Neuronal stem cell (in vitro differentiated cells): ENCODE results near the gene HEXIM2.

Experiments
- DNase-seq: peaks from one replicate; pipeline ENCODE4 v3.0.0-alpha.2; 2013; ENCODE audit warnings: low spot score
- H2AFZ ChIP-seq: one replicate; pipeline ENCODE4 v1.6.1; 2013; ENCODE audit warnings: mild to moderate bottlenecking, low read length, inconsistent platforms
- H2AK5ac ChIP-seq: 2 replicates; pipeline ENCODE4 v1.6.1; 2013; ENCODE audit warnings: low read depth, mild to moderate bottlenecking, inconsistent platforms, low read length, moderate library complexity, mixed read lengths
- H2BK120ac ChIP-seq: 2 replicates; pipeline ENCODE4 v1.6.1; 2013; ENCODE audit warnings: low read depth, mild to moderate bottlenecking, inconsistent platforms, low read length, moderate library complexity, mixed read lengths
- H2BK12ac ChIP-seq: one replicate; pipeline ENCODE4 v1.6.1; 2013; ENCODE audit warnings: low read length, inconsistent platforms
- H2BK15ac ChIP-seq: 2 replicates; pipeline ENCODE4 v1.6.1; 2013; ENCODE audit warnings: mild to moderate bottlenecking, low read length, inconsistent platforms, mixed read lengths
- H2BK5ac ChIP-seq: one replicate; pipeline ENCODE4 v1.6.1; 2013; ENCODE audit warnings: inconsistent platforms, mild to moderate bottlenecking, low read length, moderate library complexity
- H3K14ac ChIP-seq: one replicate; pipeline ENCODE4 v1.6.1; 2013; ENCODE audit warnings: low read length, inconsistent platforms
- H3K18ac ChIP-seq: 2 replicates; pipeline ENCODE4 v1.6.1; 2013; ENCODE audit warnings: low read length, inconsistent platforms
- H3K23ac ChIP-seq: 2 replicates; pipeline ENCODE4 v1.6.1; 2013; ENCODE audit warnings: low read depth, mild to moderate bottlenecking, mixed read lengths, low read length, inconsistent platforms; ENCODE audit not compliant: poor library complexity
- H3K27ac ChIP-seq: replicated peaks from 3 replicates; pipeline ENCODE4 v1.5.1; 2013; ENCODE audit warnings: low read length, inconsistent platforms
- H3K27me3 ChIP-seq, 3 experiments: 2 replicates each; pipeline ENCODE4 v1.6.1; 2013; ENCODE audit warnings: low read length in 3 of 3, mild to moderate bottlenecking in 2 of 3, inconsistent platforms in 1 of 3, low read depth in 1 of 3, mixed read lengths in 1 of 3, moderate library complexity in 1 of 3; ENCODE audit not compliant: control insufficient read depth in 3 of 3, insufficient read depth in 3 of 3
- H3K36me3 ChIP-seq, 2 donors: replicated peaks in 1 of 2; 2 replicates each; pipeline ENCODE4 v1.6.1; 2013; ENCODE audit warnings: low read length in 2 of 2; ENCODE audit not compliant: control insufficient read depth in 2 of 2, insufficient read depth in 2 of 2
- H3K4ac ChIP-seq: 2 replicates; pipeline ENCODE4 v1.6.1; 2013; ENCODE audit warnings: inconsistent platforms, mild to moderate bottlenecking, low read length, moderate library complexity
- H3K4me1 ChIP-seq, 2 donors: 1 replicate in 1 of 2; 2 replicates in 1 of 2; pipeline ENCODE4 v1.6.1; 2013; ENCODE audit warnings: low read length in 2 of 2, low read depth in 1 of 2; ENCODE audit not compliant: control insufficient read depth in 2 of 2, insufficient read depth in 1 of 2
- H3K4me2 ChIP-seq: one replicate; pipeline ENCODE4 v1.6.1; 2013; ENCODE audit warnings: mild to moderate bottlenecking, low read length, inconsistent platforms; ENCODE audit not compliant: insufficient read depth, poor library complexity, severe bottlenecking
- H3K4me3 ChIP-seq, 2 donors: 2 replicates each; pipeline ENCODE4 v1.5.1; 2013; ENCODE audit warnings: low read length in 2 of 2, mild to moderate bottlenecking in 2 of 2, inconsistent platforms in 1 of 2, moderate library complexity in 1 of 2
- H3K79me1 ChIP-seq: one replicate; pipeline ENCODE4 v1.6.1; 2013; ENCODE audit warnings: low read depth, mild to moderate bottlenecking, inconsistent platforms, low read length, moderate library complexity
- H3K9ac ChIP-seq: one replicate; pipeline ENCODE4 v1.6.1; 2013; ENCODE audit warnings: mild to moderate bottlenecking, low read depth, low read length, inconsistent platforms; ENCODE audit not compliant: poor library complexity
- H3K9me3 ChIP-seq, 2 donors: replicated peaks in 1 of 2; 2 replicates each; pipeline versions ENCODE3 to v1.6.1; 2013; ENCODE audit warnings: low read length in 2 of 2, mild to moderate bottlenecking in 2 of 2, inconsistent platforms in 1 of 2, low read depth in 1 of 2, mixed read lengths in 1 of 2, moderate library complexity in 1 of 2; ENCODE audit not compliant: control insufficient read depth in 2 of 2, insufficient read depth in 1 of 2
- H4K8ac ChIP-seq: one replicate; pipeline ENCODE4 v1.6.1; 2013; ENCODE audit warnings: low read depth, mild to moderate bottlenecking, inconsistent platforms, low read length, moderate library complexity
- H4K91ac ChIP-seq: one replicate; pipeline ENCODE4 v1.6.1; 2013; ENCODE audit warnings: low read length, low read depth, mild to moderate bottlenecking, inconsistent platforms; ENCODE audit not compliant: poor library complexity
- WGBS, 2 donors: extraction: QIAGEN DNeasy Blood & Tissue Kit; methylation state at CpG; one replicate each; pipeline ENCODE4 v1.1.7; 2013; ENCODE audit warnings: missing lambda C conversion rate in 2 of 2, mixed read lengths in 1 of 2; ENCODE audit not compliant: insufficient read length in 2 of 2, insufficient replicate concordance in 1 of 2; ENCODE audit errors: extremely low coverage in 2 of 2; 5-methylcytosine and 5-hydroxymethylcytosine counted together

Gene HEXIM2

DNA sequence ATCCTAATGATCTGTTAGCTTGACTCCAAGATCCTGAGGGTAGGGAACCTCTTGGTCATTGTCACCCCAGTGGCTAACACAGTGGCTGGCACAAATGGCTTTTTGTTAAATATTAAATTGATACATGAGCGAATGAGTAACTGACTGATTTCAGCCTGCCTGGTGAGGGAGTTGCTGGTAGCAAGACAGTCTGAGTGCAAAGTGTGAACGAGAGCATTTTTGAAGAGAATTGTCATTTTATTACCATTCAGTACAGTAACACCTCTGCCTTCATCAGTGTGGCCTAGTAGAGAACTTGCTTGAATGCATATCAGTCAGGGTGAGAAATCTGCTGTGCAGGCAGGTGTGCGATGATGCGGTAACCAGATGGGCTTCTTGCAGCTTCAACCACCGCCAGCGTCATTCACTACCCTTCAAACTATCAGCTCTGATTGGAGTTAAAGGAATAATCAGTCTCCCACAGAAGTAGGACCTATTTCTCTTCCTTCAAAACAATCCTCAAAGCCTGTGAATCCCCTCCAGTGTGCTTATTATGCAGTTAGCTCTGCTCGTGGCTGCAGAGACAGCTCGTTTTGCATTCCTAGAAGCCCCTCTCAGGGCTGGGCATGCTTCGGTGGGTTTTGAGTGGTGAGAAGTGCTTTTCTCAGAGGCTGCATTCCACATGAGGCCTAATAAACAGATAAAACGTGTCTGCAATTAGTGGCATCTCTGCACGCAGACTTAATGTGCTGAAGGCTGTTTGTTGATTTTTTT is 29.0 kb downstream of the HEXIM2 start:
- Histone ChIP-seq H4K8ac (no peak overlapping the region), H3K14ac (no peak overlapping the region), H4K91ac (no peak overlapping the region), H3K9me3 (peaks cover 0 to 6% of the 10 kb centered on the region in 2 donors), H3K18ac (no peak overlapping the region), H3K4ac (no peak overlapping the region), H3K23ac (no peak overlapping the region), H3K9ac (no peak overlapping the region), H3K79me1 (no peaks in the 10 kb centered on the region), H3K4me1 (no peaks in the 10 kb centered on the region), H2AK5ac (no peak overlapping the region), H3K4me3 (no peak overlapping the region), H2BK12ac (no peak overlapping the region), H2BK15ac (no peak overlapping the region), H2BK5ac (no peak overlapping the region), H3K27me3 (peaks cover 0 to 3% (median 0%) of the 10 kb centered on the region in 3 experiments), H3K27ac (no peak overlapping the region), H3K36me3 (no peaks in the 10 kb centered on the region), H3K4me2 (no peak overlapping the region), H2AFZ (no peak overlapping the region), H2BK120ac (no peak overlapping the region)
- no CpG with 5 or more reads among the region's 11 CpGs for WGBS, 2 donors
- no peak for DNase-seq

GRCh38 chr17:45195424-45195823 is 33.7 kb downstream of the HEXIM2 start:
- H3K4ac ChIP-seq: no peak overlapping the region
- no peak overlapping the region for H2BK120ac ChIP-seq
- H3K4me3 ChIP-seq: no peak overlapping the region
- H3K79me1 ChIP-seq: no peaks in the 10 kb centered on the region
- H3K23ac ChIP-seq: no peak overlapping the region
- no peak for DNase-seq
- no peak overlapping the region for H2BK15ac ChIP-seq
- H3K9me3 ChIP-seq: peaks cover 0 to 4% of the 10 kb centered on the region in 2 donors
- no peaks in the 10 kb centered on the region for H3K36me3 ChIP-seq
- H3K14ac ChIP-seq: no peak overlapping the region
- no peak overlapping the region for H2BK12ac ChIP-seq
- H3K18ac ChIP-seq: no peak overlapping the region
- H2AFZ ChIP-seq: no peak overlapping the region
- H4K8ac ChIP-seq: no peak overlapping the region
- H3K27me3 ChIP-seq: no peaks in the 10 kb centered on the region
- H3K4me1 ChIP-seq: peaks cover 6 to 10% of the 10 kb centered on the region in 2 donors
- H3K4me2 ChIP-seq: no peak overlapping the region
- no peak overlapping the region for H2BK5ac ChIP-seq
- H4K91ac ChIP-seq: no peak overlapping the region
- H3K9ac ChIP-seq: no peak overlapping the region
- no peak overlapping the region for H2AK5ac ChIP-seq
- H3K27ac ChIP-seq: no peak overlapping the region

- Histone ChIP-seq H2BK120ac (no peak overlapping the region), H3K9ac (no peak overlapping the region), H3K27me3 (no peaks in the 10 kb centered on the region), H3K14ac (no peak overlapping the region), H3K23ac (no peak overlapping the region), H2AK5ac (no peak overlapping the region), H3K79me1 (no peaks in the 10 kb centered on the region), H3K4me1 (peaks cover 6 to 13% of the 10 kb centered on the region in 2 donors), H3K4me2 (no peak overlapping the region), H3K4ac (no peak overlapping the region), H3K4me3 (no peak overlapping the region), H4K8ac (no peak overlapping the region), H3K9me3 (peaks cover 0 to 1% of the 10 kb centered on the region in 2 donors), H2BK5ac (no peak overlapping the region), H4K91ac (no peak overlapping the region), H3K36me3 (no peaks in the 10 kb centered on the region), H2BK12ac (no peak overlapping the region), H3K27ac (peak overlapping the region; percentile 83), H2AFZ (peak overlapping the region; percentile 82), H3K18ac (no peak overlapping the region), H2BK15ac (no peak overlapping the region)
- DNase-seq: no peak
- WGBS, 2 donors: no CpG with 5 or more reads among the region's 6 CpGs
Observed at GRCh38 chr17:45197108-45197507, 35.4 kb downstream of the HEXIM2 start.

- peak overlapping the region; percentile 70 for H3K23ac ChIP-seq
- H3K27me3 ChIP-seq: no peaks in the 10 kb centered on the region
- no peak overlapping the region for H3K14ac ChIP-seq
- no peak overlapping the region for H2BK5ac ChIP-seq
- H3K27ac ChIP-seq: peak overlapping the region; percentile 83
- peaks cover 6 to 13% of the 10 kb centered on the region in 2 donors for H3K4me1 ChIP-seq
- no peak overlapping the region for H4K8ac ChIP-seq
- H4K91ac ChIP-seq: no peak overlapping the region
- H3K4me3 ChIP-seq: no peak overlapping the region
- H3K36me3 ChIP-seq: no peaks in the 10 kb centered on the region
- H3K9me3 ChIP-seq: peaks cover 0 to 1% of the 10 kb centered on the region in 2 donors
- H2AFZ ChIP-seq: peak overlapping the region; percentile 82
- H2AK5ac ChIP-seq: no peak overlapping the region
- DNase-seq: peak; percentile 90
- no peaks in the 10 kb centered on the region for H3K79me1 ChIP-seq
- H3K4ac ChIP-seq: no peak overlapping the region
- peak overlapping the region; percentile 84 for H3K18ac ChIP-seq
- H3K9ac ChIP-seq: no peak overlapping the region
- H3K4me2 ChIP-seq: no peak overlapping the region
- WGBS, 2 donors: no CpG with 5 or more reads among the region's 16 CpGs
- no peak overlapping the region for H2BK120ac ChIP-seq
- H2BK15ac ChIP-seq: peak overlapping the region; percentile 41
- H2BK12ac ChIP-seq: no peak overlapping the region
Observed at GRCh38 chr17:45197555-45198334, 36.1 kb downstream of the HEXIM2 start.
